Astrocyte (in vitro differentiated cells and primary cell): ENCODE data around the gene TFE3. TPM values are rescaled to one million over a fixed set of nuclear protein-coding genes. Genes with fewer than 3 reads are reported as not detected.
A peak's percentile ranks its signal among the peaks of the same experiment; 100 is the strongest.

ENCODE experiments used
- DNase-seq: peaks from one replicate; pipeline ENCODE4 v3.0.0-alpha.2; 2010; ENCODE audit warnings: low read depth
- FAIRE-seq: peaks from 2 replicates; lab custom pipeline; 2011; peaks lifted over from hg19 to GRCh38; lab: Jason Lieb, UNC
- H2AFZ ChIP-seq: 2 replicates; pipeline ENCODE4 v1.6.0; 2012; ENCODE audit warnings: low read depth, low read length, inconsistent platforms
- H3K27ac ChIP-seq: 2 replicates; pipeline ENCODE4 v1.5.1; 2011; ENCODE audit warnings: low read depth, low read length, inconsistent platforms
- H3K27me3 ChIP-seq: 2 replicates; pipeline ENCODE4 v1.6.0; 2011; ENCODE audit warnings: low read length, inconsistent platforms; ENCODE audit not compliant: insufficient read depth
- H3K36me3 ChIP-seq: 2 replicates; pipeline ENCODE4 v1.5.1; 2011; ENCODE audit warnings: low read length, inconsistent platforms; ENCODE audit not compliant: insufficient read depth
- H3K4me1 ChIP-seq: 2 replicates; pipeline ENCODE4 v1.5.1; 2011; ENCODE audit warnings: low read length, inconsistent platforms; ENCODE audit not compliant: insufficient read depth
- H3K4me2 ChIP-seq: 2 replicates; pipeline ENCODE4 v1.6.0; 2012; ENCODE audit warnings: low read length, inconsistent platforms
- H3K4me3 ChIP-seq: 2 replicates; pipeline ENCODE4 v1.5.1; 2011; ENCODE audit warnings: low read depth, mild to moderate bottlenecking, low read length, inconsistent platforms; ENCODE audit not compliant: insufficient read depth
- H3K79me2 ChIP-seq: 2 replicates; pipeline ENCODE4 v1.6.0; 2012; ENCODE audit warnings: mild to moderate bottlenecking, low read length, inconsistent platforms; ENCODE audit not compliant: insufficient read depth
- H3K9ac ChIP-seq: 2 replicates; pipeline ENCODE4 v1.6.0; 2012; ENCODE audit warnings: mild to moderate bottlenecking, low read length, inconsistent platforms
- H3K9me3 ChIP-seq: 2 replicates; pipeline ENCODE4 v1.5.1; 2012; ENCODE audit warnings: low read depth, mild to moderate bottlenecking, low read length, inconsistent platforms; ENCODE audit not compliant: insufficient read depth
- H4K20me1 ChIP-seq: 2 replicates; pipeline ENCODE4 v1.6.0; 2012; ENCODE audit warnings: low read length, inconsistent platforms; ENCODE audit not compliant: insufficient read depth
- H3K27ac Mint-ChIP-seq: one replicate; pipeline ENCODE4 v1.8.0; 2021; ENCODE audit warnings: mild to moderate bottlenecking, mixed read lengths; ENCODE audit not compliant: unreplicated experiment
- H3K27me3 Mint-ChIP-seq: one replicate; pipeline ENCODE4 v1.8.0; 2021; ENCODE audit warnings: low read depth, mixed read lengths; ENCODE audit not compliant: unreplicated experiment
- H3K36me3 Mint-ChIP-seq: one replicate; pipeline ENCODE4 v1.8.0; 2021; ENCODE audit warnings: low read depth, mixed read lengths; ENCODE audit not compliant: unreplicated experiment
- H3K4me1 Mint-ChIP-seq: one replicate; pipeline ENCODE4 v1.8.0; 2021; ENCODE audit warnings: low read depth, mixed read lengths; ENCODE audit not compliant: unreplicated experiment
- H3K4me3 Mint-ChIP-seq: one replicate; pipeline ENCODE4 v1.8.0; 2021; ENCODE audit warnings: mild to moderate bottlenecking, moderate library complexity, mixed read lengths; ENCODE audit not compliant: unreplicated experiment
- H3K9me3 Mint-ChIP-seq: one replicate; pipeline ENCODE4 v1.8.0; 2021; ENCODE audit warnings: mild to moderate bottlenecking, mixed read lengths; ENCODE audit not compliant: unreplicated experiment
- CTCF ChIP-seq: IDR thresholded peaks from 2 replicates; pipeline ENCODE4 v1.5.1; 2011; ENCODE audit warnings: low read depth, mild to moderate bottlenecking, inconsistent platforms, low read length, moderate library complexity; ENCODE audit not compliant: insufficient read depth
- EZH2 ChIP-seq: IDR thresholded peaks from 2 replicates; pipeline ENCODE4 v1.6.1; 2012; ENCODE audit warnings: mild to moderate bottlenecking, low read length, inconsistent platforms; ENCODE audit not compliant: insufficient read depth
- total RNA-seq: library from RNA; stranded (reverse); gene quantifications from 2 replicates; pipeline ENCODE4 v1.2.1, GENCODE V29; 2021

The TFE3 gene
- total RNA-seq, 1 donor from 2014 or later = 53.4 TPM

- H3K9me3 Mint-ChIP-seq = no peaks in the 10 kb centered on the region
- no peak overlapping the region for H3K27ac Mint-ChIP-seq
- peaks cover 4% of the 10 kb centered on the region for H3K4me1 Mint-ChIP-seq
- no peaks in the 10 kb centered on the region for H3K27me3 Mint-ChIP-seq
- no peaks in the 10 kb centered on the region for H3K36me3 ChIP-seq
- H3K4me3 Mint-ChIP-seq = no peak overlapping the region
- no peaks in the 10 kb centered on the region for H3K27me3 ChIP-seq
- FAIRE-seq (no peak), DNase-seq (no peak)
- H3K79me2 ChIP-seq = peaks cover 9% of the 10 kb centered on the region
- no peak overlapping the region for H2AFZ ChIP-seq
- H3K4me2 ChIP-seq = no peak overlapping the region
- H3K36me3 Mint-ChIP-seq = no peaks in the 10 kb centered on the region
- no peak overlapping the region for H3K9ac ChIP-seq
- no peaks in the 10 kb centered on the region for H3K9me3 ChIP-seq
- H3K27ac ChIP-seq = no peak overlapping the region
- no peaks in the 10 kb centered on the region for H4K20me1 ChIP-seq
- TF ChIP-seq EZH2 = no peak
- TF ChIP-seq CTCF = no peak
- no peak overlapping the region for H3K4me3 ChIP-seq
- H3K4me1 ChIP-seq = peaks cover 3% of the 10 kb centered on the region
Observed at GRCh38 chrX:49082271-49082871, 39.2 kb upstream of the TFE3 start.

- H3K36me3 ChIP-seq = no peaks in the 10 kb centered on the region
- H3K27me3 Mint-ChIP-seq = no peaks in the 10 kb centered on the region
- H3K4me2 ChIP-seq = peak within 1 kb of the TSS; percentile 86
- H3K79me2 ChIP-seq = peaks cover 9% of the 10 kb centered on the region
- peak within 1 kb of the TSS; percentile 99 for H3K4me3 Mint-ChIP-seq
- DNase-seq (peak; percentile 52), FAIRE-seq (peak; percentile 93)
- H3K36me3 Mint-ChIP-seq = no peaks in the 10 kb centered on the region
- H3K4me1 ChIP-seq = peaks cover 3% of the 10 kb centered on the region
- H3K27ac ChIP-seq = peak within 1 kb of the TSS; percentile 84
- H3K9ac ChIP-seq = peak within 1 kb of the TSS; percentile 87
- H2AFZ ChIP-seq = peak within 1 kb of the TSS; percentile 71
- H3K9me3 ChIP-seq = no peaks in the 10 kb centered on the region
- TF ChIP-seq EZH2 = no peak
- no peak for TF ChIP-seq CTCF
- no peaks in the 10 kb centered on the region for H3K27me3 ChIP-seq
- no peaks in the 10 kb centered on the region for H3K9me3 Mint-ChIP-seq
- no peaks in the 10 kb centered on the region for H4K20me1 ChIP-seq
- peaks cover 4% of the 10 kb centered on the region for H3K4me1 Mint-ChIP-seq
- peak within 1 kb of the TSS; percentile 67 for H3K4me3 ChIP-seq
- peak within 1 kb of the TSS; percentile 99 for H3K27ac Mint-ChIP-seq
Observed at GRCh38 chrX:49079489-49080428, 36.6 kb upstream of the TFE3 start, which contains the start of gene WDR45. Gene WDR45 (minus strand): TSS chrX:49079887. CDS start chrX:49078095, 1,792 bp downstream.
